ENCODE measurements around the gene PSME1.

GRCh38 chr14:24177041-24177825, 41.2 kb downstream of the PSME1 start:
- TF ChIP-seq CTCF (conservative IDR thresholded peaks at IDR 0.05 in 1 of 2, IDR thresholded peaks at IDR 0.05 in 1 of 2; ENCODE audit: low read depth in 1 of 2, low read length in 2 of 2): no peak
- TF ChIP-seq EZH2 (IDR thresholded peaks at IDR 0.05; ENCODE audit: low read length, missing control alignments): no peak

Measured in fibroblast of lung (primary cell).